Calu3 (cell line): ENCODE measurements around the gene PRPF6. TPM values are rescaled to one million over a fixed set of nuclear protein-coding genes. Genes with fewer than 3 reads are reported as not detected.

Experiments used
- BruUV-seq: library from RNA; stranded (reverse); fragments of 400-500 nt; replicated peaks from 2 replicates; lab custom pipeline; 2021; lab: Mats Ljungman, UMichigan
- CTCF ChIA-PET: fragments of 300-600 bp; sonication (Branson Sonifier 250); formaldehyde crosslinking; loops from one replicate; lab custom pipeline; 2022; ENCODE audit warnings: antibody characterized with exemption; lab: Charles Lee
- DNase-seq: peaks from one replicate; pipeline ENCODE4 v3.0.0; 2022
- H3K27ac Mint-ChIP-seq: one replicate; pipeline ENCODE4 v1.8.0; 2022; ENCODE audit warnings: mixed read lengths; ENCODE audit not compliant: unreplicated experiment
- H3K27me3 Mint-ChIP-seq: one replicate; pipeline ENCODE4 v1.8.0; 2022; ENCODE audit warnings: mixed read lengths; ENCODE audit not compliant: unreplicated experiment
- H3K36me3 Mint-ChIP-seq: one replicate; pipeline ENCODE4 v1.8.0; 2022; ENCODE audit warnings: mild to moderate bottlenecking, moderate library complexity, mixed read lengths; ENCODE audit not compliant: insufficient read depth, unreplicated experiment
- H3K4me1 Mint-ChIP-seq: one replicate; pipeline ENCODE4 v1.8.0; 2022; ENCODE audit warnings: mild to moderate bottlenecking, low read depth, mixed read lengths; ENCODE audit not compliant: unreplicated experiment
- H3K4me3 Mint-ChIP-seq: one replicate; pipeline ENCODE4 v1.8.0; 2022; ENCODE audit warnings: mild to moderate bottlenecking, low read depth, moderate library complexity, mixed read lengths; ENCODE audit not compliant: unreplicated experiment
- H3K9me3 Mint-ChIP-seq: one replicate; pipeline ENCODE4 v1.8.0; 2022; ENCODE audit warnings: low read depth, mixed read lengths; ENCODE audit not compliant: unreplicated experiment
- CTCF ChIP-seq: fragments of 200-600 bp; IDR thresholded peaks from one replicate; pipeline ENCODE4 v1.8.0; 2022; ENCODE audit warnings: antibody characterized with exemption; ENCODE audit not compliant: unreplicated experiment
- intact Hi-C: fragments of 100-400 bp; cut with micrococcal nuclease; formaldehyde crosslinking; loops from one replicate; pipeline ENCODE4 v1.10.0; 2022; ENCODE audit not compliant: unreplicated experiment
- total RNA-seq: library from RNA; stranded (reverse); gene quantifications from 2 replicates; pipeline ENCODE4 v1.2.3, GENCODE V29; 2022

The PRPF6 gene
- total RNA-seq, 1 experiment from 2014 or later = 113 TPM

DNA sequence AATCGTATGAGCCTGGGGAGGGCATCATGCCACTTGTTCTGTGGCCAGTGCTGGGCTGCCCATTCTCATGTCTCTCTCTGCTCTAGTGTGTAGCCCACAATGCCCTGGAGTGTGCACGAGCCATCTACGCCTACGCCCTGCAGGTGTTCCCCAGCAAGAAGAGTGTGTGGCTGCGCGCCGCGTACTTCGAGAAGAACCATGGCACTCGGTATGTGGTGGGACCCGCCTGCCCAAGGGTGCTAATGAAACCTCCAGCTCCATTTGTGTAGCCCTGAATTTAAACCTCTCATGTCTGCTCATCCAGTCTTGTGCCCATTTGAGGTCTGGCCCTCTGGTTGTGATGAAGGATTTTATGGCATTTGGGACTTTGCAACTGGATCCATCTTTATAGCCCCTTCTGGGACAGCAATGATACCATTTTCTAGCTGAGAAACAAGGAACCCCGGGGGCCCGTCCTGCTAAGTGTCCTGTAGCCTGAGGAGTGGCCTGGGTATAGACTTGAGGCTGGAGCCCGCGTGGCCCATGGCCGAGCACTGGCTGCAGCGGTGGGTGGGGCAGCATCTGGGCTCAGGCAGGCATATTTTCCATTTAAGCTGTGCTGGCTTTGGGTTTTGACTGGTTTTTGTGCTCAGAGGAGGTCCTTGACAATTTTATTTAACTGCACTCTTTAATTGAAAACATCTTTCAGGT lies 41.9 kb downstream of the PRPF6 start:
- CTCF ChIA-PET = no interaction called here
- H3K36me3 Mint-ChIP-seq = peaks cover 72% of the 10 kb centered on the region
- H3K9me3 Mint-ChIP-seq = no peaks in the 10 kb centered on the region
- H3K27me3 Mint-ChIP-seq = no peaks in the 10 kb centered on the region
- no peaks in the 10 kb centered on the region for H3K4me1 Mint-ChIP-seq
- no peak overlapping the region for H3K4me3 Mint-ChIP-seq
- no TSS peak for BruUV-seq
- intact Hi-C loops = no loop called here
- no peak overlapping the region for H3K27ac Mint-ChIP-seq
- no peak for DNase-seq
- TF ChIP-seq CTCF = no peak

DNA sequence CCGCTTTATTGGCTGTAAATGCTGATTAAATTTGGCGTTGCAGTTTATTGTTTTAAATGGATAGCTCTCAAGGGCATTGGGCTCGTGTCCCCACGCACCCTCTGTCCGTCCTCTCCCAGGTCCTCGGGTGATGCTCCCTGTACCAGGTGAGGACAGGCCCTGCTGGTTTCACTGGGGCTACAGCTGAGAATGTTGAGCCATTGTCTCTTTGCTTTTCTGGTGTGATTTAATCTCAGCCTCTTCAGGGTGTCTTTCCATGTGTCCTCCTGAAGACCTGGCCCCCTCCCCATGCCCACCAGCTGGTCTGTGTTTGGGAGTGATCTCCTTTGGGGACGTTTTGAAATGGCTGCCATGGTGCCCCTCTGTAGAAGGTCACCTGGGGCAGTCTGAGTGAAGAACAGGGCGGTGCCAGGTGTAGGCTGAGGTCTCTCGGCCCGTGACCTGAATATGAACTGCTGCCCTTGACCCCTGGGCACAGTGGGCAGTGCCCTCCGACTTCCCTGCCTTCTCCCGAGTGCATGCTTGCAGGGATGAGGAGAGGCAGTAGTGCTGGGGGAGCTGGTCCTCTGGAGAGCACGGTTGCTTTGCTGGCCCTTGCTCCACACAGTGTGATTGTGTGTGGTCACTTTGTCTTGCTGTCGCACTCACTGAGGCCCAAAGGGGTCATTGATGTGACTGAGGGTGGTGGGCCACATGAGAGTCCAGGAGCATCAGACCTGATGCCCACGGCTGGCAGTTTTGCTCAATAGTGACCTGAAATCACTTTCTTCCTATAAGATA lies 42.6 kb downstream of the PRPF6 start:
- CTCF ChIA-PET = no interaction called here
- intact Hi-C loops = no loop called here
- peaks cover 72% of the 10 kb centered on the region for H3K36me3 Mint-ChIP-seq
- H3K9me3 Mint-ChIP-seq = no peaks in the 10 kb centered on the region
- no peaks in the 10 kb centered on the region for H3K27me3 Mint-ChIP-seq
- no peak overlapping the region for H3K4me3 Mint-ChIP-seq
- BruUV-seq = no TSS peak
- DNase-seq = no peak
- no peak overlapping the region for H3K27ac Mint-ChIP-seq
- TF ChIP-seq CTCF = no peak
- H3K4me1 Mint-ChIP-seq = no peaks in the 10 kb centered on the region

DNA sequence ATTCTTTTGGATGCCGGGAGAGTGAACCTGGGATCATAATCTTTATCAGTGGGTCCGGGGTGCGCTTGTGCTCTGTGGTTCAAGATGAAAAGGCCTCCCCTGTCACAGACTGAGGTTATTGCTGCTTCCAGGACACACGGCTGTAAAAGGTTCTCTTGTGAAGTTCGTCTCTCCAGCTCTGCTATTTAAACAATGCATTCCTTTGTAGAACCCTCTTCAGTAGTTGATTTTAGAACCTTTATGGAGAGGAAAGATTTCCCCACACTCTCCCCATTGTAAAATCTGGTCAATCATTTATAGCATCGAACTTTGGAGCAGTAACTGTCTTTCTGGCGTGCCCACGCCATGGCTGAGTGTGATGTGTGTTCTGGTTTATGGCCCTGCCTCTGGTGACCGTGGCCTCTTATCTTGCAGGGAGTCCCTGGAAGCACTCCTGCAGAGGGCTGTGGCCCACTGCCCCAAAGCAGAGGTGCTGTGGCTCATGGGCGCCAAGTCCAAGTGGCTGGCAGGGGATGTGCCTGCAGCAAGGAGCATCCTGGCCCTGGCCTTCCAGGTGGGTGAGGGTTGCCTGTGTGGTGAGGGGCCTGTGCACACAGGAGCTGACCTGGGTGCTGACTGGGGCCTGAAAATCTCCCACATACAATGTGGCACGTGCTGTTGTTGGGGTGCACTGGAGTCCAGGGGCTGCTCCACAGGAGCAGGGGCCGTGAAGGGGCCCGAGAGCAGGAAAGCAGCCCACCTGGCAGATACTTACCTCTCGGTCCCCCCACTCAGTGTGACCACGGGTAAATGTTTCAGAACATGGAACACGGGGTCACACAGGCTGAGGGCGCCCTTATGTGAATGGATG lies 43.4 kb downstream of the PRPF6 start:
- DNase-seq = no peak
- intact Hi-C loops = no loop called here
- BruUV-seq = no TSS peak
- Mint-ChIP-seq H3K4me3 (no peak overlapping the region), H3K4me1 (no peaks in the 10 kb centered on the region), H3K27ac (no peak overlapping the region), H3K9me3 (no peaks in the 10 kb centered on the region), H3K27me3 (no peaks in the 10 kb centered on the region), H3K36me3 (peaks cover 72% of the 10 kb centered on the region)
- TF ChIP-seq CTCF = no peak
- CTCF ChIA-PET = no interaction called here

GRCh38 chr20:64025101-64025825 lies 44.3 kb downstream of the PRPF6 start:
- no peak overlapping the region for H3K4me3 Mint-ChIP-seq
- no TSS peak for BruUV-seq
- TF ChIP-seq CTCF = no peak
- intact Hi-C loops = no loop called here
- no peaks in the 10 kb centered on the region for H3K4me1 Mint-ChIP-seq
- H3K27me3 Mint-ChIP-seq = no peaks in the 10 kb centered on the region
- no peak for DNase-seq
- H3K27ac Mint-ChIP-seq = no peak overlapping the region
- H3K36me3 Mint-ChIP-seq = peaks cover 72% of the 10 kb centered on the region
- no peaks in the 10 kb centered on the region for H3K9me3 Mint-ChIP-seq
- CTCF ChIA-PET = no interaction called here
